ENCODE data around the gene ZNF648.
"Not testable (repeated sequence)": the region's sequence is repeated elsewhere in the genome, so short reads cannot be mapped to it uniquely, and the experiment has no call there.

The ZNF648 gene

DNA sequence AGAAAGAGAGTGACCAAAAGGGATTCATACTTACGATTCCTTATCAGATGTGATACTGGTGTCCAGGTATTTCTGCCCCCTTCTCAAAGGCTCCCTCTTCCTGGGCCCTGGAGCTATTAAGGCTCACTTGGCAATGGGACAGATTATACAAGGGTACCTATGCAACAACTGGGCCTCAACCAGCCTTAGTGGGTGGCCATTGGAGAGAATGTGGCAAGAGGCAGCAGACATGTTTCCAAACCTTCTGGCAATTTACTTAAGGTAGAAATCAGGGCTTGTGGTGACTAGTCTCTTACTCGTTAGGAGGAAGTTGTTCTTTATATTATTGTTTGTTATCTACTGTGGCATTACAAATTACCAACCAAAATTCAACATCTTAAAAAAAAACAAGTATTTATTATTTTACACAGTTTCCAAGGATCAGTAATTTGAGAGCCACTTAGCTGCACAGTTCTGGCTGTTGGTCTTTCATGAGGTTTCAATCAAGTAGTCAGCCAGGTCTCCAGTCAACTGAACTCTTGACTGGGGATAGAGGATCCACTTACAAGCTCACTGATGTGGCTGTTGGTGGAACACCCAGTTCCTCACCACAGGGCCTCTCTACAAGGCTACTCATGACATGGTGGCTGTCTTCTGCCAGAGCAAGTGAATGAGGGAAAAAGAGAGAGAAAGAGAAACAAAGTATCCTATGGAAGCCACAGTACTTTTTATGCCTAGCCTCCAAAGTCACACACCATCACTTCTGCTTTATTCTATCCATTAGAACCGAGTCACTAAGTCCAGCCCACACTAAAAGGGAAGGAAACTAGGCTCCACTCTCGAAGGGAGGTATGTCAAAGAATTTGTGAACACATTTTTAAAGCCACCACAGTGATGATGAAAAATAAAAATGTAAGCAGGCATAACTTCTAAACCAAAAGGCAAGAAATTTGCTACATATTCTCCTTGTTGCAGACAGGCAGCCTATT lies 10.7 kb downstream of the ZNF648 start:
- no peak overlapping the region for H3K4me3 ChIP-seq (ENCODE audit: low read depth, low read length)
- TF ChIP-seq, protein P1, sequence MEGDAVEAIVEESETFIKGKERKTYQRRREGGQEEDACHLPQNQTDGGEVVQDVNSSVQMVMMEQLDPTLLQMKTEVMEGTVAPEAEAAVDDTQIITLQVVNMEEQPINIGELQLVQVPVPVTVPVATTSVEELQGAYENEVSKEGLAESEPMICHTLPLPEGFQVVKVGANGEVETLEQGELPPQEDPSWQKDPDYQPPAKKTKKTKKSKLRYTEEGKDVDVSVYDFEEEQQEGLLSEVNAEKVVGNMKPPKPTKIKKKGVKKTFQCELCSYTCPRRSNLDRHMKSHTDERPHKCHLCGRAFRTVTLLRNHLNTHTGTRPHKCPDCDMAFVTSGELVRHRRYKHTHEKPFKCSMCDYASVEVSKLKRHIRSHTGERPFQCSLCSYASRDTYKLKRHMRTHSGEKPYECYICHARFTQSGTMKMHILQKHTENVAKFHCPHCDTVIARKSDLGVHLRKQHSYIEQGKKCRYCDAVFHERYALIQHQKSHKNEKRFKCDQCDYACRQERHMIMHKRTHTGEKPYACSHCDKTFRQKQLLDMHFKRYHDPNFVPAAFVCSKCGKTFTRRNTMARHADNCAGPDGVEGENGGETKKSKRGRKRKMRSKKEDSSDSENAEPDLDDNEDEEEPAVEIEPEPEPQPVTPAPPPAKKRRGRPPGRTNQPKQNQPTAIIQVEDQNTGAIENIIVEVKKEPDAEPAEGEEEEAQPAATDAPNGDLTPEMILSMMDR (IDR thresholded peaks at IDR 0.05; ENCODE audit: borderline replicate concordance, insufficient read depth, low read depth, low read length), result no peak

DNA sequence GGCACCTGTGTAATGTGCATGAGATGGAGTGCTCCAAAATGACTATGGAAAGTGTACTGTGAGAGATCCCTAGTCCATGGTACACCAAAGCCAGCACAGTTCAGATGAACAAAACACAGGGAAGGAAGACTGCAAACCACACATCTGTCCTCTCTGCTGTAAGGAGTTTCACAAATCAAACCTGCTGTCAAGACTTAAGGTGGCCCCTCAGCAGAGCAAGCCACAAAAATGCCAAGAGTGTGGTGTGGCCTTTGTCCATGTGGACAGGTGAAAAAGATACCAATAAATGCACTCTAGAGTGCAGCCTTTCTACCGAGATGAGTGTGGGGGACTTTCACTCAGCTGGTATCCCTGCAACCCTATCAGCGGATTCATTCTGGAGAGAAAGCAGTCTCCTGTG lies 12.9 kb downstream of the ZNF648 start:
- TF ChIP-seq, protein P1 (IDR thresholded peaks at IDR 0.05; ENCODE audit: borderline replicate concordance, insufficient read depth, low read depth, low read length), result no peak

DNA sequence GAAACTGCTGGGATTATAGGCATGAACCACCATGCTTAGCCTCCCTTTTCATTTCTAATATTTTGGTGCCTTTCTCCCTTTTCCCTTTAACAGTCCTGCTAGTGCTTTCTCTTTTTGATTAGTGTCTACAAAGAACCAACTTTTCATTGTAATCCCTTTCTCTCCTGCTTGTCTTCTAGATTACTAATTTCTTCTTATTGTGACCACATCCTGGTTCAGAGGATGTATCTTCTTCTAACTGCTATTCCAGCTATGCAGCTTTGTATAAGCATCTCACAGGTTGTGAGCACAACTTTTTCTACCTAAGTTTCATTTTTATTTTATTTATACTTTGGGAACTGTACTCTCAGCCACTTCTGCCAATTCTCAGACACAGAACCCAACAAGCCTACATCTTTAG lies 14.7 kb downstream of the ZNF648 start:
- TF ChIP-seq, protein P1 (IDR thresholded peaks at IDR 0.05; ENCODE audit: borderline replicate concordance, insufficient read depth, low read depth, low read length), result no peak
- no peak overlapping the region for H3K4me3 ChIP-seq (ENCODE audit: low read depth, low read length)

More for the DNA sequence above, 12.9 kb downstream of the ZNF648 start:
- H3K4me3 ChIP-seq (ENCODE audit: low read depth, low read length), result no peak overlapping the region

DNA sequence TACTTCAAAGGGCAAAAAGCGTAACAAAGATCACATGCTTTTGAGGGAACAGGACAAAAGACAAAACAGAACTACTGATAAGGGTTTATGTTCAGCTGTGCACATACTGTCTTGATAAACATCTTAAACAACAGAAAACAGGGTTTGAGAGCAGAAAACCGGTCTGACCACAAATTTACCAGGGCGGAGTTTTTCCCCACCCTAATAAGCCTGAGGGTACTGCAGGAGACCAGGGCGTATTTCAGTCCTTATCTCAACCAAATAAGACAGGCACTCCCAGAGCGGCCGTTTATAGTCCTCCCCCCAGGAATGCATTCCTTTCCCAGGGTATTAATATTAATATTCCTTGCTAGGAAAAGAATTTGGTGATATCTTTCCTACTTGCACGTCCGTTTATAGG lies 16.0 kb downstream of the ZNF648 start:
- H3K4me3 ChIP-seq (ENCODE audit: low read depth, low read length), result not testable (repeated sequence)

DNA sequence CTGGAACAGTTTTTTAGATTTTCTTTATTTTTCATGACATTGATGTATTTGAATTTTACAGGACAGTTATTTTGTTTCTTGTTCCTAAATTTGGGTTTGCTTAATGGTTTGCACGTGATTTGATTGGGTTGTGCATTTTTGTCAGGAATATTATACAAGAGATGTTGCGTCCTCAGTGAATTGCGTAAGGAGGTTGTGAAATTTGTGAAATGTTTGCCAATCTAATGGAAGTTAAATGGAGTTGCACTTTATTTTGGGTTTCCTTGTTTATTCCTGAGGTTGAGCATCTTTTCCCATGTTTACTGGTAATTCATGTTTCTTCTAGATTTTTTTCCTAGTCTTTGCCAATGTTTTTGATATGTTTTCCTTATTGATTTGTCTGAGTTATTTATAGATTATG lies 19.9 kb downstream of the ZNF648 start:
- no peak overlapping the region for H3K4me3 ChIP-seq (ENCODE audit: low read depth, low read length)
- TF ChIP-seq, protein P1 (IDR thresholded peaks at IDR 0.05; ENCODE audit: borderline replicate concordance, insufficient read depth, low read depth, low read length), result no peak

DNA sequence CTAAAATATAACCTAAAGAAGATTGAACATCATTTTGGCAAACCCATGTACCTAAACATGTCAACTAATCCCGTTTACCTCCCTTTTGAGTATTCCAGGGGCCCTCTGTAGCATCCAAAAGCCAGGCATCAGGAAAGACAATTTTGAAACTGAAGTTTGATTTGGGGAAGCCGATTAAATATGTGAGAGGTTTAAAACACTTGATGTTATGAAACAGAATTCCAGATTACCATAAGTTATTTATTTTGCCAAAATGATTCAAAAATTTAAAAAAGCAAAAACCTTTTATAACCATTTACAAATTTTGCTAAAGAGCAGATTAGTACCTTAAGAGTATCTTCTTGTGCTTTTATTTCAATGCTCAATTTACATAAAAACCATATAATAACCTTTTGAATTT lies 23.3 kb downstream of the ZNF648 start:
- TF ChIP-seq, protein P1 (IDR thresholded peaks at IDR 0.05; ENCODE audit: borderline replicate concordance, insufficient read depth, low read depth, low read length), result no peak
- no peak overlapping the region for H3K4me3 ChIP-seq (ENCODE audit: low read depth, low read length)

DNA sequence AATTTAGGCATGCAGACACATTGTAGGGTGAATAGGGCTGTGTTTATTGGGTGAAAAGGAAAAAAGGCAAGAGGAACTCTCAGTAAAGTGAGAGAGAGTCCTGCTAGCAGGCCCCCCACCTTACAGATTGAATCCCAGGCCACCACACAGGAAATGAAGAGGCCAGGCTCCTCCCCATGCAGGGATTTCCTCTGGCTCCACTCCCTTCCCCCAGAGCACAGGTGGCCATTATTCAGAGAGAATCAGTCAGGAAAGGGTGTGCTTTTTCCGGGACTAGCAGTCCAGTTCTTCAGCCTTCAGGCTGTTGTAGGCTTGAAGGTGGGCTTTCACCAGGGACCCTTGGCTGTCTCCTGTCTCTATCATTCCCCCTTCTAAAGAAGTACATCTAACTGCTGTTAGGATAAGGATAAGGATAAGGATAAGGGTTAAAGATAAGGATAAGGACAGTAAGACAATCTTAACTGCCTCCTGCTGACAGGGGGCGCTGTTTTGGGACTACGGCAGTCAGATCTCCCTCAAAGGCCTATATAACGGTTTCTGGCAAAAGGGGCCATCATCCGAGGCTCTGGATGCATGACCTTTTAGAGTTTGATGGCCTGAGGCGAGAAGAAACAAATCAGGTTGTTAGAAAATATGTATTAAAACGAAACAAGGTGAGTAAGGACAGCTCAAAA lies 26.3 kb downstream of the ZNF648 start:
- TF ChIP-seq, protein P1 (IDR thresholded peaks at IDR 0.05; ENCODE audit: borderline replicate concordance, insufficient read depth, low read depth, low read length), result peak; percentile 29; the same call in 1 of the 2 replicates
- H3K4me3 ChIP-seq (ENCODE audit: low read depth, low read length), result no peak overlapping the region

Measured in GM12875 (cell line).